ENCODE data around the gene ANO2.
"Not testable (repeated sequence)": the region's sequence is repeated elsewhere in the genome, so short reads cannot be mapped to it uniquely, and the experiment has no call there.

DNA sequence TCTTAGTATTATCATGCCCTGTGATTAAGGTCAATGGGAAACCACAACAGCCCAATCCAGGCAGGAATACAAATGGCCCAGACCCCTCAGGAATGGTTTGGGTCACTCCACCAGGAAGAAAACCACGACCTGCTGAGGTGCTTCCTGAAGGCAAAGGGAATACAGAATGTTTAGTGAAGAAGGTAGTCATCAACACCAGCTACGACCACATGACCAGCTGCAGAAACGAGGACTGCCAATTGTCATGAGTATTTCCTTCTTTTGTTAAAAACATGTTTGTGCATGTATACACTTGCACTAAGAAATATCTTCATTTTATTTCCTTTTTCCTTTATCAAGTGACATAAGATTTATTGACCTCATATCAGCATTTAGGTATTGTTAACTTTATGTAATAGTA, 119.3 kb downstream of the ANO2 start:
- TF ChIP-seq, protein P1, sequence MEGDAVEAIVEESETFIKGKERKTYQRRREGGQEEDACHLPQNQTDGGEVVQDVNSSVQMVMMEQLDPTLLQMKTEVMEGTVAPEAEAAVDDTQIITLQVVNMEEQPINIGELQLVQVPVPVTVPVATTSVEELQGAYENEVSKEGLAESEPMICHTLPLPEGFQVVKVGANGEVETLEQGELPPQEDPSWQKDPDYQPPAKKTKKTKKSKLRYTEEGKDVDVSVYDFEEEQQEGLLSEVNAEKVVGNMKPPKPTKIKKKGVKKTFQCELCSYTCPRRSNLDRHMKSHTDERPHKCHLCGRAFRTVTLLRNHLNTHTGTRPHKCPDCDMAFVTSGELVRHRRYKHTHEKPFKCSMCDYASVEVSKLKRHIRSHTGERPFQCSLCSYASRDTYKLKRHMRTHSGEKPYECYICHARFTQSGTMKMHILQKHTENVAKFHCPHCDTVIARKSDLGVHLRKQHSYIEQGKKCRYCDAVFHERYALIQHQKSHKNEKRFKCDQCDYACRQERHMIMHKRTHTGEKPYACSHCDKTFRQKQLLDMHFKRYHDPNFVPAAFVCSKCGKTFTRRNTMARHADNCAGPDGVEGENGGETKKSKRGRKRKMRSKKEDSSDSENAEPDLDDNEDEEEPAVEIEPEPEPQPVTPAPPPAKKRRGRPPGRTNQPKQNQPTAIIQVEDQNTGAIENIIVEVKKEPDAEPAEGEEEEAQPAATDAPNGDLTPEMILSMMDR (IDR thresholded peaks at IDR 0.05; ENCODE audit: low read depth, low read length), result not testable (repeated sequence)
- TF ChIP-seq EZH2phosphoT487 (IDR thresholded peaks at IDR 0.05; ENCODE audit: low read depth), result not testable (repeated sequence)
